PFSK-1 (cell line): ENCODE data around the gene LSM7.

Source experiments
- POLR2AphosphoS5 ChIP-seq: IDR thresholded peaks from 2 replicates; pipeline ENCODE4 v1.6.1; 2012; ENCODE audit warnings: low read depth, mild to moderate bottlenecking, control low read depth, low read length, moderate library complexity
- TAF1 ChIP-seq: IDR thresholded peaks from 2 replicates; pipeline ENCODE4 v1.6.1; 2012; ENCODE audit warnings: low read length, control low read depth, borderline replicate concordance; ENCODE audit not compliant: insufficient read depth

GRCh38 chr19:2274185-2274711 lies 54.1 kb downstream of the LSM7 start:
- no peak for TF ChIP-seq POLR2AphosphoS5
- no peak for TF ChIP-seq TAF1
